GM12874 (cell line): ENCODE results near the gene EID2B.

Experiments
- CTCF ChIP-seq: IDR thresholded peaks from 2 replicates; pipeline ENCODE4 v1.5.1; 2011; ENCODE audit warnings: low read depth, mild to moderate bottlenecking, control low read depth, low read length, moderate library complexity; ENCODE audit not compliant: insufficient read depth

EID2B gene

GRCh38 chr19:39483141-39483540, 49.5 kb downstream of the EID2B start:
- TF ChIP-seq CTCF, result no peak

GRCh38 chr19:39481676-39482075, 51.0 kb downstream of the EID2B start:
- TF ChIP-seq CTCF, result no peak

GRCh38 chr19:39481229-39481545, 51.5 kb downstream of the EID2B start:
- TF ChIP-seq CTCF, result no peak
